Type B pancreatic cell (in vitro differentiated cells): Measurements from ENCODE around the gene HSPG2. TPM values are rescaled to one million over a fixed set of nuclear protein-coding genes. Genes with fewer than 3 reads are reported as not detected.

Source experiments
- DNase-seq: peaks from one replicate; pipeline ENCODE4 v3.0.0; 2021; ENCODE audit warnings: mixed read lengths; ENCODE audit not compliant: unreplicated experiment; ENCODE audit errors: extremely low spot score
- H3K27ac Mint-ChIP-seq: 2 replicates; pipeline ENCODE4 v1.8.0; 2021; ENCODE audit warnings: mild to moderate bottlenecking, mixed read lengths
- H3K27me3 Mint-ChIP-seq: 2 replicates; pipeline ENCODE4 v1.8.0; 2021; ENCODE audit warnings: mixed read lengths
- H3K36me3 Mint-ChIP-seq: 2 replicates; pipeline ENCODE4 v1.8.0; 2021; ENCODE audit warnings: mixed read lengths
- H3K4me1 Mint-ChIP-seq: one replicate; pipeline ENCODE4 v1.8.0; 2021; ENCODE audit warnings: mixed read lengths; ENCODE audit not compliant: unreplicated experiment
- H3K4me3 Mint-ChIP-seq: 2 replicates; pipeline ENCODE4 v1.8.0; 2021; ENCODE audit warnings: mild to moderate bottlenecking, mixed read lengths
- H3K9me3 Mint-ChIP-seq: 2 replicates; pipeline ENCODE4 v1.8.0; 2021; ENCODE audit warnings: mixed read lengths
- total RNA-seq: library from RNA; stranded (reverse); gene quantifications from 2 replicates; pipeline ENCODE4 v1.2.1, GENCODE V29; 2021; ENCODE audit warnings: low replicate concordance
- TF ChIP-seq, protein P1 (sequence below): fragments of 200-600 bp; sonication (generic); conservative IDR thresholded peaks from 2 replicates; pipeline ENCODE4 v1.5.0; 2021; ENCODE audit warnings: antibody characterized with exemption, mild to moderate bottlenecking

Gene HSPG2
- total RNA-seq, 1 donor from 2014 or later = 130 TPM

DNA sequence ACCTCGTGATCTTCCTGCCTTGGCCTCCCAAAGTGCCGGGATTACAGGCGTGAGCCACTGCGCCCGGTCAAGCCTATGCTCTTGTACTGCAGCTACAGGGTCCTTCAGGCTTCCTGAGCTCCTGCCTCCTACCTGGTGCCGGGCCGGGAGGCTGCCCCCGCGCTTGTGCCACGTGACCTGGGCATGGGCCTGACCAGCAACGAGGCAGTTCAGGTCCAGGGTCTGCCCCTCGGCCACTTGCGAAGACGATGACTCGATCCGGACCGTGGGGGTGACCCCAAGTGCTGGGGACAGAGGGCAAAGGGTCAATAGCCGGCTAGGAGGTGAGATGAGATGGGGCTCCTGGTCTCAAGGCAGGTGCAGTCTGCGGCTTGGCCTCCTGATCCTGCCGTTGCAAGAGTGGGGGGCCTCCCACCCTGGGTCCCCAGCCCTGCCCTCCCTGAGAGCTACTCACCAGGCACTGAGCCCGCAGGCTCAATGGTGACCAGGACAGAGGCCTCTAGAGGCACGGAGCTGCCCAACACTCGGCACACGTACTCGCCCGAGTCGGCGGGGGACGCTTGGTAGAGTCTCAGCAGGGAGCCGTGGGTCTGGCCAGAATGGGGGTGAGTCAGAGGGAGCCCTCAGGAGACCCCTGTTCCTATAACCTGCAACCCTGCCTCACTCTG is 87.1 kb downstream of the HSPG2 start:
- no peaks in the 10 kb centered on the region for H3K9me3 Mint-ChIP-seq
- no peak for DNase-seq
- no peaks in the 10 kb centered on the region for H3K36me3 Mint-ChIP-seq
- H3K4me3 Mint-ChIP-seq = no peak overlapping the region
- no peaks in the 10 kb centered on the region for H3K4me1 Mint-ChIP-seq
- no peaks in the 10 kb centered on the region for H3K27me3 Mint-ChIP-seq
- TF ChIP-seq, protein P1, sequence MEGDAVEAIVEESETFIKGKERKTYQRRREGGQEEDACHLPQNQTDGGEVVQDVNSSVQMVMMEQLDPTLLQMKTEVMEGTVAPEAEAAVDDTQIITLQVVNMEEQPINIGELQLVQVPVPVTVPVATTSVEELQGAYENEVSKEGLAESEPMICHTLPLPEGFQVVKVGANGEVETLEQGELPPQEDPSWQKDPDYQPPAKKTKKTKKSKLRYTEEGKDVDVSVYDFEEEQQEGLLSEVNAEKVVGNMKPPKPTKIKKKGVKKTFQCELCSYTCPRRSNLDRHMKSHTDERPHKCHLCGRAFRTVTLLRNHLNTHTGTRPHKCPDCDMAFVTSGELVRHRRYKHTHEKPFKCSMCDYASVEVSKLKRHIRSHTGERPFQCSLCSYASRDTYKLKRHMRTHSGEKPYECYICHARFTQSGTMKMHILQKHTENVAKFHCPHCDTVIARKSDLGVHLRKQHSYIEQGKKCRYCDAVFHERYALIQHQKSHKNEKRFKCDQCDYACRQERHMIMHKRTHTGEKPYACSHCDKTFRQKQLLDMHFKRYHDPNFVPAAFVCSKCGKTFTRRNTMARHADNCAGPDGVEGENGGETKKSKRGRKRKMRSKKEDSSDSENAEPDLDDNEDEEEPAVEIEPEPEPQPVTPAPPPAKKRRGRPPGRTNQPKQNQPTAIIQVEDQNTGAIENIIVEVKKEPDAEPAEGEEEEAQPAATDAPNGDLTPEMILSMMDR = no peak
- no peak overlapping the region for H3K27ac Mint-ChIP-seq

DNA sequence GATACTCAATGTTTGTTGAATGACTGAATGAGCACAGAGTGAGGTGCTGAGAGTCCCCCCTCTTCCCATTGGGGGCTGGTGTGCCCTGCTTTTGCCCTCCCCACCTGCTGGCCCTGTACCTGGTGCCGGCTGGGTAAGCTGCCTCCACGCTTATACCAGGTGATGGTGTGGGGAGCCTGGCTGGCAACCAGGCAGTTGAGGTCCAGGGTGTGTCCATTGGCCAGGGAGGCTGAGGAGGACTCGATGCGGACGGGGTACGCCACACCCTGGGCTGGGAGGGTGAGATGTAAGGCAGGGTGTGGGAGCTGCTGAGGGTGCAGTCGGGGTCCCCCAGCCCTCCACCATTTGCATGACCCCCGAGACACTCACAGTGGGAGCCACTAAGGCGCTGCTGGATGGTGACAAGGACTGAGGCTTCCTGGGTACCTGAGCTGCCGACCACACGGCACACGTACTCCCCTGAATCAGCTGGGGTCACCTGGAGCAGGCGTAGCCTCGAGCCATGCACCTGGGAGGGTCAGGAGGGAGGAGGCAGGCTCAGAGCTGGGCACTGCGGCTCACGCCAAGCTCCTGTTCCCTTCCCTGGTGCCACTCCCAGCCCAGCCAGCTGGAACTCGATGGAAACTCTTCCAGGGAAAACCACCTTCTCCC is 88.5 kb downstream of the HSPG2 start:
- DNase-seq = no peak
- TF ChIP-seq, protein P1 = no peak
- Mint-ChIP-seq H3K4me1 (no peaks in the 10 kb centered on the region), H3K9me3 (no peaks in the 10 kb centered on the region), H3K27me3 (no peaks in the 10 kb centered on the region), H3K36me3 (no peaks in the 10 kb centered on the region), H3K27ac (no peak overlapping the region), H3K4me3 (no peak overlapping the region)

DNA sequence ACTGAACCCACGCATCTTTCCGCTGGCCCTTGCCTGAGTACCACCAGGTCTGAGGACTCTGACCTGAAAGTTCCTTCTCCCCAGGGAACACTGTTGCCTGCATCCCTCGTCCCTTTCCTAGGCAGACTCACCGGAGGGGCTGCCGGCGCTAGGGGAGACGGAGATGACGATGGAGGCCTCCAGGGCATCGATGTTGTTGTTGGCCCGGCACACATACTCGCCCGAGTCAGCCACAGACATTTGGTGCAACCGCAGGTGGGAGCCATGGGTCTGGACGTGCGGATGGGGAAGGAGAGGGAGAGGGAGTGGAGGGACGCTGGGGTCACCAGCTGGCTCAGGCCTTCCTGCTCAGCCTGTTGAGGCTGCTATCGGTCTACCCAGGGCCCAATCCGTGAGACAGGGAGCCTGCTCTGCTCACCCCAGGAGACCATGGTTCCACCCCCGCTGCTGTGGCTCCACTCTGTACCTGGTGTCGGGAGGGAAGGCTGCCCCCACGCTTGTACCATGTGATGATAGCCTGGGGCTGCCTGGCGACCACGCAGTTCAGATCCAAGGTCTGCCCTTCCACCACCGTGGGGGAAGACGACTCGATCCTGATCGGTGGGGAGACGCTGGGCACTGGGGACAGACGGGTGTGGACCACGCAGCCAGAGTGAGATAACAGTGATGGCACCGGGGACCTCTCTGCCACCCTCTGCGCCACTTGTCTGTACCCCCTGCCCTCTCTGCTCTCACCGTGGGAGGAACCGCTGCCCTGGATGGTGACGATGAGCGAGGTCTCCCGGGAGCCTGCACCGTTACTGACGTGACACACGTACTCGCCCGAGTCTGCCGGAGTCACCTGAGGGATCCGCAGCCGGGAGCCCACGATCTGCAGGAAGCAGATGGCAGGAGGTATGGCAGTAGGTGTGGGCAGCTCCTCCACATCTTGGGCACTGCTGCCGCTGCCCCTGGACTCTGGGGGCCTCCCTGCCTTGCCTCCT is 89.6 kb downstream of the HSPG2 start:
- H3K36me3 Mint-ChIP-seq = no peaks in the 10 kb centered on the region
- no peaks in the 10 kb centered on the region for H3K9me3 Mint-ChIP-seq
- no peaks in the 10 kb centered on the region for H3K27me3 Mint-ChIP-seq
- no peak for DNase-seq
- TF ChIP-seq, protein P1 = no peak
- peak overlapping the region; percentile 23 for H3K27ac Mint-ChIP-seq
- H3K4me3 Mint-ChIP-seq = no peak overlapping the region
- H3K4me1 Mint-ChIP-seq = no peaks in the 10 kb centered on the region

DNA sequence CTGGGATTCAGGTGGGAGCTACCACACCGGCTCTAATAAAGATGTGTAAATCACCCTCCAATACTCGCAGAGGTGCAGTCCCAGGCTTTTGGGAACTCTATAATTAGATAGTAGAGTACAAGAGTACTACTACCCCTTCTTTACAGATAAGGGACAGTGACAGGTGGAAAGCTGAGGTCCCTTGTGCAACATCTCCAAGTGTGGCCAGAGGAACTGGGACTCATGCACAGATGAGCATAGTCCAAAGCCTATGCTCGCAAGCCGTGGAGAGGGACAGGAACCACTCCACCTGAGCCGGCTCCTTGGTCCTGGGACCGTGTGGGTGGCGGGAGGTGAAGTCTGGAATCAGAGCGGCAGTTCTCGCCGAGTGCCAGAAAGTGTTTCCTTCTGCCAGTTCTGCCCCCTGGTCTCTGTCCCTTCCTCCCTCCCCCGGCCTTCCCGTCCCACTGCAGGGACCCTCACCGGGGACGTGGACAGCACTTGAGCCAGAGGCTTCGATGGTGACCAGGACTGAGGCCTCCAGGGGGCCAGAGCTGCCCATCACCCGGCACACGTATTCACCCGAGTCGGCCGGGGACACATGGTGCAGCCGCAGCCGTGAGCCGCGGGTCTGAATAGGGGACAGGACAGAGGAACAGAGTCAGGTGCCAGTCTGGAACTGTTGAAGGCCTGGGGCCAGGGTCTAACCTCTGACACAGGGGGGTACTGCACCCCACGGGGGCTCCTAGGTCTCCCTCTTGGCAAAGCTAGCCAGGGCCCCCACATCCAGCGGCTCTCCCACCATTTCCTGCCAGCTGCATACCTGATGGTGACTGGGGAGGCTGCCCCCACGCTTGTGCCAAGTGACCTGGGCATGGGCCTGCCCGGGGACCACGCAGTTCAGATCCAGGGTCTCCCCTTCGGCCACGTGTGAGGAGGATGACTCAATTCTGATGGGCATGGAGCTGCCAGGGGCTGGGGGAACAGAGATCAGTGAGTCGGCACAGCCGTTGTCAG is 91.2 kb downstream of the HSPG2 start:
- no peaks in the 10 kb centered on the region for H3K36me3 Mint-ChIP-seq
- H3K27ac Mint-ChIP-seq = no peak overlapping the region
- TF ChIP-seq, protein P1 = no peak
- H3K27me3 Mint-ChIP-seq = no peaks in the 10 kb centered on the region
- no peaks in the 10 kb centered on the region for H3K9me3 Mint-ChIP-seq
- DNase-seq = no peak
- no peak overlapping the region for H3K4me3 Mint-ChIP-seq
- H3K4me1 Mint-ChIP-seq = no peaks in the 10 kb centered on the region

DNA sequence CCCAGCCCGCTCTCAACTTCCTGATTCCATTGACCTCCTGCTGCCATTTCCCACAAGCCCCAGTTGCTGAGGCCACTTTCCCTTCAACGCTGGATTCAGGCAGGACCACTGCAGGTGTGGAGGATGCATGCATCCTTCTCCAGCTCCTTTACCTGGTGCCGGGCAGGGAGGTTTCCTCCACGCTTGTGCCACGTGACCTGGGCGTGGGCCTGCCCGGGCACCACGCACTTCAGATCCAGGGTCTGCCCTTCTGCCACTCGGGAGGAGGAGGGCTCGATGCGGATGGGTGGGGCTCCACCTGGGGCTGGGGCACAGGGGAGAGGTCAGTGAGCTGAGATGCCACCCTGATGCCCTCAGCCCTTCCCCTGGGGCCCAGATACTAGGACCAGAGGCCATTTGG is 93.1 kb downstream of the HSPG2 start:
- no peaks in the 10 kb centered on the region for H3K27me3 Mint-ChIP-seq
- DNase-seq = no peak
- no peak overlapping the region for H3K27ac Mint-ChIP-seq
- TF ChIP-seq, protein P1 = no peak
- no peaks in the 10 kb centered on the region for H3K36me3 Mint-ChIP-seq
- no peak overlapping the region for H3K4me3 Mint-ChIP-seq
- no peaks in the 10 kb centered on the region for H3K4me1 Mint-ChIP-seq
- H3K9me3 Mint-ChIP-seq = no peaks in the 10 kb centered on the region
